Upper lobe of right lung (tissue), 1 donor: ENCODE results near the gene LRG1. TPM values are rescaled to one million over a fixed set of nuclear protein-coding genes. Genes with fewer than 3 reads are reported as not detected.

ENCODE experiments used
- ATAC-seq: fragments of 200-7000 bp; cut with Tn5 transposase; one replicate; pipeline ENCODE4 v1.9.1; 2020; ENCODE audit warnings: mild to moderate bottlenecking, moderate library complexity
- DNase-seq: peaks from one replicate; pipeline ENCODE4 v3.0.0-alpha.2; 2020
- H3K27ac ChIP-seq: fragments of 200-600 bp; one replicate; pipeline ENCODE4 v1.8.0; 2022
- H3K27me3 ChIP-seq: fragments of 200-600 bp; one replicate; pipeline ENCODE4 v1.8.0; 2022; ENCODE audit warnings: mild to moderate bottlenecking
- H3K36me3 ChIP-seq: fragments of 200-600 bp; one replicate; pipeline ENCODE4 v1.8.0; 2022
- H3K4me1 ChIP-seq: fragments of 200-600 bp; one replicate; pipeline ENCODE4 v1.8.0; 2022
- H3K4me3 ChIP-seq: fragments of 200-600 bp; one replicate; pipeline ENCODE4 v1.8.0; 2022; ENCODE audit warnings: mild to moderate bottlenecking
- H3K9me3 ChIP-seq: fragments of 200-600 bp; one replicate; pipeline ENCODE4 v1.8.0; 2022
- CTCF ChIP-seq: fragments of 200-600 bp; IDR thresholded peaks from one replicate; pipeline ENCODE4 v1.8.0; 2022; ENCODE audit warnings: antibody characterized with exemption
- intact Hi-C: fragments of 100-400 bp; cut with DNase I; formaldehyde crosslinking; loops from one replicate; pipeline ENCODE4 v1.11.0; 2022
- total RNA-seq: library from RNA; stranded (reverse); fragmentation: NEBNext Ultra II Directional; extraction: Animal tissue kit (Norgen Biotek cat#: 25700); gene quantifications from one replicate; pipeline ENCODE4 v1.2.1, GENCODE V29; 2021
- donor health status: DM: no; HTN: yes; CAD: no; lungs with severe emphysema.

Gene LRG1
- total RNA-seq, 1 donor from 2014 or later: 15.9 TPM

DNA sequence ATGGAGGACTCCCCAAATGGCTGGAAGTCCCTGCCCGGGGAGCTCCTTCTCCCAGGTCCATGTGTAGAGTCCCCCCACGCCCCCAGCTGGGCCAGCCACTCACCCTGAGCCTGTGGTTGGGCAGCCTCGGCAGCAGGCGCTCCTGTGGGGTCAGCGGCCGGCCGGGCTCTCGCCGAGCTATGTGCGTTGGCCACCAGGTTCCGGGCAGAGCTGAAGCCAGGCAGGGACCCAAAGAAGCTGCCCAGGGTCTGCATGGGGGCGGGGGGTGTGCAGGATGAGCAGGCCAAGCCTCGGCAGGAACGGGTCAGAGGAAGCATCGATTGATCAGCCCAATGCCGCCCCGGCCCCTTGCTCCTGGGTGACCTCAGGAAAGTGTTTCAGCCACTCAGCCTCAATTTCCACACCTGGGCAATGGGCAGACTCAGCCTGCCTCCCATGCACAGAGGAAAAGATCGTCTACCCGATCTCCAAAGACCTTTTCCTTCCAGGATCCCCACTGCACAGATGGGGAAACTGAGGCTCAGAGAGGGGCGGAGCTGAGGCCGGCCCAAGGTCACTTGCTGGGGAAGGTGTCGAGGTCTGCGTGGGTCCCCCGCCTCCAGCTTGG, 22.3 kb downstream of the LRG1 start:
- Histone ChIP-seq H3K27me3 (no peaks in the 10 kb centered on the region), H3K36me3 (no peaks in the 10 kb centered on the region), H3K4me1 (no peaks in the 10 kb centered on the region), H3K9me3 (no peaks in the 10 kb centered on the region), H3K4me3 (no peak overlapping the region), H3K27ac (no peak overlapping the region)
- TF ChIP-seq CTCF: no peak
- ATAC-seq (no peak), DNase-seq (no peak)
- intact Hi-C loops: no loop called here

- intact Hi-C loops: no loop called here
- no peak for ATAC-seq
- H3K4me3 ChIP-seq: no peak overlapping the region
Measured at GRCh38 chr19:4516939-4517300, 22.9 kb downstream of the LRG1 start.

DNA sequence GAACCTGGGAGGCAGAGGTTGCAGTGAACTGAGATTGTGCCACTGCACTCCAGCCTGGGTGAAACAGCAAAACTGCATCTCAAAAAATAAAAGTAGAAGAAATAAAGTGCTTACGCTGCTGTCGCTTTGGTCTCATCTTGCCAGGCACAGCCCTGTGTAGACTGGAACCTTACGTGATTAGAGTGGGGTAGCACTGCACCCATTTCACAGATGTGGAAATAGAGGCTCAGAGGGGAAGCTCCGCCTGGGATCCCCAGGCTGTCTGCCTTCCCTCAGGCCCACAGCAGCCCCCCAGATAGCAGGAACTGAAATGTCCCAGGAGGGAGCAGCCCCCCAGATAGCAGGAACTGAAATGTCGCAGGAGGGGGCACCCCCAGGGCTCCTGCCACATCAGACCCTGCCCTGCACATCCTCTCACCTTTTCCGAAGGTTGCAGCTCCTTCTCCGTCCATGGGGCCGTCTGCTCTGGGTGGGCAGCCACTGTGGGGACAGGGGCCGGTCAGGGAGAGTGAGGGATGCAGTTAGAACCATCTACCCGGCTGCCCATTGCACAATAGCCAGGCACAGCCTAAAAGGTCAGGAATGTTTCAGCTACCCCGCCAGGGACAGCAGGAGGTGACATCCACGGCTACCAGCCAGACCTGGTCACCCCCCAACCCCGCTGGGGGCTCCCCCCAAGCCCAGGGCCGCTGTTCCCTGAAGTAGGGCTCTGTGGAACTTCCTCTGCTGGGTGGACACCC, 23.5 kb downstream of the LRG1 start:
- intact Hi-C loops: no loop called here
- H3K4me3 ChIP-seq: no peak overlapping the region
- DNase-seq (no peak), ATAC-seq (no peak)
- TF ChIP-seq CTCF: no peak
- H3K36me3 ChIP-seq: no peaks in the 10 kb centered on the region
- H3K4me1 ChIP-seq: no peaks in the 10 kb centered on the region
- no peaks in the 10 kb centered on the region for H3K27me3 ChIP-seq
- H3K9me3 ChIP-seq: no peaks in the 10 kb centered on the region
- no peak overlapping the region for H3K27ac ChIP-seq

More at GRCh38 chr19:4516939-4517300, 22.9 kb downstream of the LRG1 start:
- no peak for TF ChIP-seq CTCF
- DNase-seq: no peak
- H3K27ac ChIP-seq: no peak overlapping the region
- no peaks in the 10 kb centered on the region for H3K4me1 ChIP-seq
- H3K27me3 ChIP-seq: no peaks in the 10 kb centered on the region
- no peaks in the 10 kb centered on the region for H3K36me3 ChIP-seq
- H3K9me3 ChIP-seq: no peaks in the 10 kb centered on the region

- no peaks in the 10 kb centered on the region for H3K27me3 ChIP-seq
- no peaks in the 10 kb centered on the region for H3K9me3 ChIP-seq
- no peak for ATAC-seq
- no peak overlapping the region for H3K4me3 ChIP-seq
- H3K27ac ChIP-seq: no peak overlapping the region
- no peak for DNase-seq
- no peaks in the 10 kb centered on the region for H3K36me3 ChIP-seq
- TF ChIP-seq CTCF: no peak
- no peaks in the 10 kb centered on the region for H3K4me1 ChIP-seq
- intact Hi-C loops: no loop called here
Measured at GRCh38 chr19:4515732-4516131, 24.1 kb downstream of the LRG1 start.

DNA sequence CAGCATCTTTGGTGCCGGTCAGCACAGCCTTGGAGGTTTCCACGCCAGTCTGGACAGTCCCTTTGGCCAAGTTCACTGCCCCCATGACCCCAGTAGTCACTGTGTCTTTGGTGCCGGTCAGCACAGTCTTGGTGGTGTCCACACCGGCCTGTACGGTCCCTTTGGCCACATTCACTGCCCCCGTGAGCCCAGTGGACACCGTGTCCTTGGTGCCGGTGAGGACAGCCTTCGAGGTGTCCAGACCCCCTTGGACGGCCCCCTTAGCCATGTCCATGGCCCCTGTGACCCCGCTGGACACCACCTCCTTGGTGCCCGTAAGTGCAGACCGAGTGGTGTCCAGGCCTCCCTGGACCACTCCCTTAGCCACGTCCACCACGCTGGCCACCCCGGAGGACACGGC, 26.6 kb downstream of the LRG1 start:
- DNase-seq (no peak), ATAC-seq (no peak)
- H3K27ac ChIP-seq: no peak overlapping the region
- intact Hi-C loops: no loop called here
- H3K4me3 ChIP-seq: no peak overlapping the region
- TF ChIP-seq CTCF: no peak
- no peaks in the 10 kb centered on the region for H3K36me3 ChIP-seq
- H3K4me1 ChIP-seq: no peaks in the 10 kb centered on the region
- H3K9me3 ChIP-seq: no peaks in the 10 kb centered on the region
- H3K27me3 ChIP-seq: no peaks in the 10 kb centered on the region
